H9 (cell line): ENCODE data around the gene ARFGEF3. TPM values are rescaled to one million over a fixed set of nuclear protein-coding genes. Genes with fewer than 3 reads are reported as not detected.

ENCODE experiments used
- DNase-seq: peaks from one replicate; pipeline ENCODE4 v3.0.0-alpha.2; 2017
- H2AFZ ChIP-seq: one replicate; pipeline ENCODE4 v1.6.1; 2013; ENCODE audit warnings: mild to moderate bottlenecking, low read length, control low read depth, moderate library complexity
- H2AK5ac ChIP-seq: 2 replicates; pipeline ENCODE4 v1.6.1; 2013; ENCODE audit warnings: low read length, control low read depth, mixed read lengths; ENCODE audit not compliant: insufficient read length
- H2BK120ac ChIP-seq: one replicate; pipeline ENCODE4 v1.6.1; 2013; ENCODE audit warnings: low read depth, mild to moderate bottlenecking, low read length, control low read depth, inconsistent platforms; ENCODE audit not compliant: poor library complexity, severe bottlenecking
- H2BK12ac ChIP-seq: 2 replicates; pipeline ENCODE4 v1.6.1; 2013; ENCODE audit warnings: low read length, control low read depth, mixed read lengths, low read depth; ENCODE audit not compliant: insufficient read length
- H2BK15ac ChIP-seq: 2 replicates; pipeline ENCODE4 v1.6.1; 2013; ENCODE audit warnings: low read depth, low read length, control low read depth
- H2BK20ac ChIP-seq: one replicate; pipeline ENCODE4 v1.6.1; 2013; ENCODE audit warnings: low read depth, mild to moderate bottlenecking, low read length, control low read depth, inconsistent platforms; ENCODE audit not compliant: poor library complexity, severe bottlenecking
- H2BK5ac ChIP-seq: 2 replicates; pipeline ENCODE4 v1.6.1; 2013; ENCODE audit warnings: low read length, control low read depth, mixed read lengths; ENCODE audit not compliant: insufficient read length
- H3K14ac ChIP-seq: 2 replicates; pipeline ENCODE4 v1.6.1; 2013; ENCODE audit warnings: low read length, control low read depth; ENCODE audit not compliant: insufficient read depth
- H3K18ac ChIP-seq: 2 replicates; pipeline ENCODE4 v1.6.1; 2013; ENCODE audit warnings: low read depth, mild to moderate bottlenecking, mixed read lengths, low read length, control low read depth; ENCODE audit not compliant: insufficient read length
- H3K23ac ChIP-seq: 2 replicates; pipeline ENCODE4 v1.6.1; 2013; ENCODE audit warnings: low read length, control low read depth, mixed read lengths, low read depth; ENCODE audit not compliant: insufficient read length
- H3K23me2 ChIP-seq: 2 replicates; pipeline ENCODE4 v1.6.1; 2013; ENCODE audit warnings: low read depth, mild to moderate bottlenecking, mixed read lengths, low read length, control low read depth; ENCODE audit not compliant: insufficient read length, poor library complexity, severe bottlenecking
- H3K27ac ChIP-seq: 2 replicates; pipeline ENCODE4 v1.5.1; 2013; ENCODE audit warnings: low read length, control low read depth, mixed read lengths, low read depth; ENCODE audit not compliant: insufficient read length
- H3K27me3 ChIP-seq: 2 replicates; pipeline ENCODE4 v1.6.1; 2013; ENCODE audit warnings: low read length, control low read depth, inconsistent platforms; ENCODE audit not compliant: insufficient read depth
- H3K4ac ChIP-seq: 2 replicates; pipeline ENCODE4 v1.6.1; 2013; ENCODE audit warnings: low read depth, mild to moderate bottlenecking, control low read depth, inconsistent platforms, low read length, moderate library complexity
- H3K4me1 ChIP-seq: 2 replicates; pipeline ENCODE4 v1.6.1; 2013; ENCODE audit warnings: low read length, control low read depth, inconsistent platforms; ENCODE audit not compliant: insufficient read depth
- H3K4me2 ChIP-seq: 2 replicates; pipeline ENCODE4 v1.6.1; 2013; ENCODE audit warnings: low read length, control low read depth, mixed read lengths; ENCODE audit not compliant: insufficient read length, insufficient read depth
- H3K56ac ChIP-seq: 2 replicates; pipeline ENCODE4 v1.6.1; 2013; ENCODE audit warnings: low read depth, mild to moderate bottlenecking, mixed read lengths, low read length, control low read depth; ENCODE audit not compliant: insufficient read length
- H3K79me1 ChIP-seq: 2 replicates; pipeline ENCODE4 v1.6.1; 2013; ENCODE audit warnings: low read depth, mild to moderate bottlenecking, moderate library complexity, low read length, control low read depth, inconsistent platforms; ENCODE audit not compliant: insufficient read depth, poor library complexity, severe bottlenecking
- H3K79me2 ChIP-seq: 2 replicates; pipeline ENCODE4 v1.6.1; 2013; ENCODE audit warnings: low read length, control low read depth, inconsistent platforms; ENCODE audit not compliant: insufficient read depth
- H3K9ac ChIP-seq: 2 replicates; pipeline ENCODE4 v1.6.1; 2013; ENCODE audit warnings: low read length, control low read depth, mixed read lengths; ENCODE audit not compliant: insufficient read length; ENCODE audit errors: extremely low read depth
- H3K9me3 ChIP-seq: one replicate; pipeline ENCODE4 v1.6.1; 2013; ENCODE audit warnings: low read depth, low read length, inconsistent platforms; ENCODE audit not compliant: control insufficient read depth
- H3T11ph ChIP-seq: one replicate; pipeline ENCODE4 v1.6.1; 2013; ENCODE audit warnings: mild to moderate bottlenecking, low read length, control low read depth, inconsistent platforms
- H4K20me1 ChIP-seq: one replicate; pipeline ENCODE4 v1.6.1; 2013; ENCODE audit not compliant: control insufficient read depth, insufficient read length, insufficient read depth
- H4K5ac ChIP-seq: 2 replicates; pipeline ENCODE4 v1.6.1; 2013; ENCODE audit warnings: low read depth, mild to moderate bottlenecking, mixed read lengths, low read length, control low read depth; ENCODE audit not compliant: insufficient read length
- H4K8ac ChIP-seq: replicated peaks from 2 replicates; pipeline ENCODE4 v1.6.1; 2013; ENCODE audit warnings: low read length, control low read depth, mixed read lengths, low read depth; ENCODE audit not compliant: insufficient read length
- H4K91ac ChIP-seq: 2 replicates; pipeline ENCODE4 v1.6.1; 2013; ENCODE audit warnings: low read depth, mild to moderate bottlenecking, moderate library complexity, mixed read lengths, low read length, control low read depth; ENCODE audit not compliant: insufficient read length
- H3K27ac Mint-ChIP-seq, 3 experiments: 2 replicates in 2 of 3; 3 replicates in 1 of 3; pipeline ENCODE4 v1.8.0; 2020 to 2021; ENCODE audit warnings: mixed read lengths in 3 of 3, mild to moderate bottlenecking in 1 of 3, moderate library complexity in 1 of 3
- H3K27me3 Mint-ChIP-seq: 2 replicates; pipeline ENCODE4 v1.8.0; 2021; ENCODE audit warnings: low read depth, mild to moderate bottlenecking, moderate library complexity, mixed read lengths
- H3K36me3 Mint-ChIP-seq, 3 experiments: 2 replicates in 2 of 3; 3 replicates in 1 of 3; pipeline ENCODE4 v1.8.0; 2020 to 2021; ENCODE audit warnings: low read depth in 3 of 3, mixed read lengths in 3 of 3; ENCODE audit not compliant: insufficient read depth in 1 of 3
- H3K4me1 Mint-ChIP-seq, 2 experiments: 2 replicates each; pipeline ENCODE4 v1.8.0; 2020; ENCODE audit warnings: mixed read lengths in 2 of 2
- H3K4me3 Mint-ChIP-seq, 2 experiments: 2 replicates in 1 of 2; 3 replicates in 1 of 2; pipeline ENCODE4 v1.8.0; 2020 to 2021; ENCODE audit warnings: mild to moderate bottlenecking in 2 of 2, mixed read lengths in 2 of 2, moderate library complexity in 1 of 2
- H3K9me3 Mint-ChIP-seq, 2 experiments: 2 replicates in 1 of 2; 3 replicates in 1 of 2; pipeline ENCODE4 v1.8.0; 2020; ENCODE audit warnings: mild to moderate bottlenecking in 2 of 2, mixed read lengths in 2 of 2, moderate library complexity in 1 of 2
- CTCF ChIP-seq: fragments of 200-600 bp; sonication (generic); conservative IDR thresholded peaks from 3 replicates; pipeline ENCODE4 v1.8.0; 2021; ENCODE audit warnings: antibody characterized with exemption, mild to moderate bottlenecking
- WGBS: extraction: QIAGEN DNeasy Blood & Tissue Kit; methylation state at CpG from one replicate; pipeline ENCODE4 v1.1.7; 2013; ENCODE audit warnings: missing lambda C conversion rate, low lambda C conversion rate, mixed read lengths; ENCODE audit not compliant: insufficient read length; ENCODE audit errors: extremely low coverage; 5-methylcytosine and 5-hydroxymethylcytosine counted together
- total RNA-seq: library from RNA; stranded (reverse); gene quantifications from 2 replicates; pipeline ENCODE4 v1.2.1, GENCODE V29; 2021

Gene ARFGEF3
- total RNA-seq, 1 experiment from 2014 or later: 13.7 TPM

GRCh38 chr6:138307816-138308730 lies 146.3 kb downstream of the ARFGEF3 start:
- H2BK15ac ChIP-seq: no peak overlapping the region
- no peaks in the 10 kb centered on the region for H4K20me1 ChIP-seq
- no peak overlapping the region for H2BK5ac ChIP-seq
- no peak overlapping the region for H2BK12ac ChIP-seq
- H3K4me2 ChIP-seq: no peak overlapping the region
- DNase-seq: no peak
- H3K27ac Mint-ChIP-seq: no peak overlapping the region
- H3K14ac ChIP-seq: no peak overlapping the region
- H3K4ac ChIP-seq: no peak overlapping the region
- TF ChIP-seq CTCF: no peak
- no peak overlapping the region for H2BK20ac ChIP-seq
- no peak overlapping the region for H3K27ac ChIP-seq
- no peaks in the 10 kb centered on the region for H3K9me3 ChIP-seq
- H4K8ac ChIP-seq: no peak overlapping the region
- H2BK120ac ChIP-seq: no peak overlapping the region
- no peak overlapping the region for H3K18ac ChIP-seq
- H3K79me2 ChIP-seq: no peaks in the 10 kb centered on the region
- H2AK5ac ChIP-seq: no peak overlapping the region
- no peak overlapping the region for H3K56ac ChIP-seq
- H3K23ac ChIP-seq: no peak overlapping the region
- WGBS: no CpG with 5 or more reads among the region's 11 CpGs
- no peaks in the 10 kb centered on the region for H3K79me1 ChIP-seq
- H4K91ac ChIP-seq: no peak overlapping the region
- no peaks in the 10 kb centered on the region for H3K4me1 ChIP-seq
- H3K9me3 Mint-ChIP-seq: no peaks in the 10 kb centered on the region
- H3T11ph ChIP-seq: no peak overlapping the region
- H3K36me3 Mint-ChIP-seq: peaks cover 0 to 34% (median 13%) of the 10 kb centered on the region in 3 experiments; a peak in 4 of 7 replicates
- H3K9ac ChIP-seq: no peak overlapping the region
- H2AFZ ChIP-seq: no peak overlapping the region
- H3K27me3 ChIP-seq: no peaks in the 10 kb centered on the region
- no peak overlapping the region for H3K4me3 Mint-ChIP-seq
- H3K27me3 Mint-ChIP-seq: no peaks in the 10 kb centered on the region
- no peak overlapping the region for H4K5ac ChIP-seq
- no peaks in the 10 kb centered on the region for H3K23me2 ChIP-seq
- H3K4me1 Mint-ChIP-seq: 0 out of 4 replicates have a peak, but pooled peaks cover 0 to 5% of the 10 kb centered on the region in 2 experiments
